OCI-LY3 (cell line): ENCODE results near the gene POP4.

Source experiments
- CTCF ChIP-seq: fragments of 200-600, 300-600 bp; sonication (generic); IDR thresholded peaks from 2 replicates; pipeline ENCODE4 v1.5.1; 2014; ENCODE audit warnings: antibody characterized with exemption, low read length, low read depth
- EZH2phosphoT487 ChIP-seq: fragments of 200-600 bp; shearing (Covaris generic); IDR thresholded peaks from 2 replicates; pipeline ENCODE4 v1.6.1; 2018; ENCODE audit warnings: antibody characterized with exemption, mixed run types, low read depth

GRCh38 chr19:29590278-29590677 lies 15.8 kb upstream of the POP4 start:
- peak; percentile 34 for TF ChIP-seq CTCF
- TF ChIP-seq EZH2phosphoT487 = no peak
